Karpas-422 (cell line): ENCODE data around the gene HES4. TPM values are rescaled to one million over a fixed set of nuclear protein-coding genes. Genes with fewer than 3 reads are reported as not detected.
A peak's percentile ranks its signal among the peaks of the same experiment; 100 is the strongest.
"Not testable (repeated sequence)": the region's sequence is repeated elsewhere in the genome, so short reads cannot be mapped to it uniquely, and the experiment has no call there.

Experiments used
- DNase-seq: peaks from one replicate; pipeline ENCODE4 v3.0.0-alpha.2; 2015
- H2AFZ ChIP-seq: fragments of 200-600 bp; sonication (generic); 2 replicates; pipeline ENCODE4 v1.6.1; 2014; ENCODE audit warnings: antibody characterized with exemption, low read length, mixed read lengths
- H3K27ac ChIP-seq: fragments of 200-600 bp; sonication (generic); 2 replicates; pipeline ENCODE4 v1.5.1; 2014; ENCODE audit warnings: mild to moderate bottlenecking, low read length, moderate library complexity
- H3K27me3 ChIP-seq: fragments of 200-600 bp; sonication (generic); 2 replicates; pipeline ENCODE4 v1.6.1; 2014; ENCODE audit warnings: low read length, mixed read lengths
- H3K36me3 ChIP-seq: fragments of 200-600 bp; sonication (generic); 2 replicates; pipeline ENCODE4 v1.6.1; 2014; ENCODE audit warnings: low read length, mixed read lengths; ENCODE audit not compliant: insufficient read depth
- H3K4me1 ChIP-seq: fragments of 200-600 bp; sonication (generic); 2 replicates; pipeline ENCODE4 v1.6.1; 2014; ENCODE audit warnings: mild to moderate bottlenecking, low read length, mixed read lengths
- H3K4me2 ChIP-seq: fragments of 200-600 bp; sonication (generic); 2 replicates; pipeline ENCODE4 v1.6.1; 2014; ENCODE audit warnings: low read length, low read depth, mild to moderate bottlenecking; ENCODE audit not compliant: poor library complexity, severe bottlenecking
- H3K4me3 ChIP-seq: fragments of 200-600 bp; sonication (generic); 2 replicates; pipeline ENCODE4 v1.5.1; 2014; ENCODE audit warnings: mild to moderate bottlenecking, antibody characterized with exemption, low read length, mixed read lengths
- H3K79me2 ChIP-seq: fragments of 200-600 bp; sonication (generic); 2 replicates; pipeline ENCODE4 v1.6.1; 2014; ENCODE audit warnings: mild to moderate bottlenecking, low read length, mixed read lengths
- H3K9ac ChIP-seq: fragments of 200-600 bp; sonication (generic); 2 replicates; pipeline ENCODE4 v1.6.0; 2014; ENCODE audit warnings: low read length
- H3K9me2 ChIP-seq: fragments of 200-600 bp; sonication (generic), shearing (Covaris generic); replicated peaks from 2 replicates; pipeline ENCODE4 v1.6.0; 2014; ENCODE audit warnings: mild to moderate bottlenecking, low read length, moderate library complexity; ENCODE audit not compliant: insufficient read depth
- H3K9me3 ChIP-seq: fragments of 300-700, 200-600 bp; sonication (generic); 2 replicates; pipeline ENCODE4 v1.6.1; 2014; ENCODE audit warnings: low read length, mixed read lengths
- H4K20me1 ChIP-seq: fragments of 200-600 bp; sonication (generic); 2 replicates; pipeline ENCODE4 v1.6.1; 2014; ENCODE audit warnings: mild to moderate bottlenecking, antibody characterized with exemption, low read length, low read depth; ENCODE audit not compliant: insufficient read depth
- total RNA-seq: library from RNA; depleted of rRNA; stranded (reverse); fragments of >200 nt; shearing (Covaris generic); gene quantifications from 2 replicates; pipeline ENCODE4 v1.2.3, GENCODE V29; 2014; ENCODE audit warnings: low replicate concordance

Gene HES4
- total RNA-seq, 1 experiment from 2014 or later: not detected

DNA sequence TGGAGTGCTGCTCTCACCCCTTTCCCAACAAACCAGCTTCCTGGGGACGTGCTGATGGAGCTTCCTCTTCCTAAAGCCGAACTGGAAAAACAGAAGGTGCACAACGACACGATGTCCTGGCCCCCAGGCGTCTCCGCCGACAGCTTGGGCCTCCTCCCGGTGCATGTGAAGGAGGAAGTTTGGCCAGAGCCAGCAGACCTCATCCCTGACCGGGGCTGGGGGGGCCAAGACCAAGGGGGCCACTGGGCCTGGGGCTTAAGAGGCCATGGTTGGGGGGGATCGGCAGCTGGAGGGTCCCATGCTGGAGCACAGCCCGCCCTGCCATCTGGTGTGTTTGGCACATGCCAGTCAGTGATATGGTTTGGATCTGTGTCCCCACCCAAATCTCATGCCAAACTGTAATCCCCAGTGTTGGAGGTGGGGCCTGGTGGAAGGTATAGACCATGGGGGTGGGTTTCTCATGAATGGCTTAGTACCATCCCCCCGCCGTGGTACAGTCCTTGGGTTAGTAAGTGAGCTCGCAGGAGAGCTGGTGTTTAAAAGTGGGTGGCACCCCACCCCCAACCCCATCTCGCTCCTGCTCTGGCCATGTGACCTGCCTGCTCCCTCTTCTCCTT lies 6.4 kb downstream of the HES4 start:
- no peak overlapping the region for H2AFZ ChIP-seq
- H3K4me3 ChIP-seq: no peak overlapping the region
- H3K36me3 ChIP-seq: no peaks in the 10 kb centered on the region
- H3K9ac ChIP-seq: no peak overlapping the region
- H3K27ac ChIP-seq: no peak overlapping the region
- no peak for DNase-seq
- no peaks in the 10 kb centered on the region for H3K9me3 ChIP-seq
- no peak overlapping the region for H3K4me2 ChIP-seq
- no peaks in the 10 kb centered on the region for H3K27me3 ChIP-seq
- no peaks in the 10 kb centered on the region for H3K9me2 ChIP-seq
- no peaks in the 10 kb centered on the region for H3K79me2 ChIP-seq
- H3K4me1 ChIP-seq: no peaks in the 10 kb centered on the region
- H4K20me1 ChIP-seq: no peaks in the 10 kb centered on the region

GRCh38 chr1:992362-992761 lies 7.5 kb downstream of the HES4 start:
- H3K9me3 ChIP-seq: no peaks in the 10 kb centered on the region
- no peaks in the 10 kb centered on the region for H3K27me3 ChIP-seq
- H3K4me3 ChIP-seq: no peak overlapping the region
- H3K79me2 ChIP-seq: no peaks in the 10 kb centered on the region
- H3K9ac ChIP-seq: no peak overlapping the region
- DNase-seq: no peak
- H2AFZ ChIP-seq: no peak overlapping the region
- no peaks in the 10 kb centered on the region for H3K4me1 ChIP-seq
- H3K4me2 ChIP-seq: no peak overlapping the region
- no peaks in the 10 kb centered on the region for H3K9me2 ChIP-seq
- no peaks in the 10 kb centered on the region for H4K20me1 ChIP-seq
- no peaks in the 10 kb centered on the region for H3K36me3 ChIP-seq
- H3K27ac ChIP-seq: no peak overlapping the region

GRCh38 chr1:991895-992294 lies 8.0 kb downstream of the HES4 start:
- Histone ChIP-seq H3K4me2 (no peak overlapping the region), H3K4me3 (no peak overlapping the region), H2AFZ (no peak overlapping the region), H3K27ac (no peak overlapping the region), H3K9ac (no peak overlapping the region), H4K20me1 (no peaks in the 10 kb centered on the region), H3K79me2 (no peaks in the 10 kb centered on the region), H3K4me1 (no peaks in the 10 kb centered on the region), H3K36me3 (no peaks in the 10 kb centered on the region), H3K9me2 (no peaks in the 10 kb centered on the region), H3K9me3 (no peaks in the 10 kb centered on the region), H3K27me3 (no peaks in the 10 kb centered on the region)
- DNase-seq: no peak

GRCh38 chr1:991275-991674 lies 8.6 kb downstream of the HES4 start:
- H3K27me3 ChIP-seq, H3K9ac ChIP-seq, H3K9me2 ChIP-seq: not testable (repeated sequence)

GRCh38 chr1:988061-988460 lies 11.8 kb downstream of the HES4 start:
- H3K36me3 ChIP-seq, H3K79me2 ChIP-seq, H3K4me1 ChIP-seq, H3K9me3 ChIP-seq, H4K20me1 ChIP-seq, DNase-seq, H3K27ac ChIP-seq, H3K4me2 ChIP-seq, H3K4me3 ChIP-seq, H3K9me2 ChIP-seq, H3K27me3 ChIP-seq, H3K9ac ChIP-seq, H2AFZ ChIP-seq: not testable (repeated sequence)

More at GRCh38 chr1:991275-991674, 8.6 kb downstream of the HES4 start:
- H3K9me3 ChIP-seq, H3K4me1 ChIP-seq, H3K27ac ChIP-seq, H4K20me1 ChIP-seq, DNase-seq, H3K4me2 ChIP-seq, H3K4me3 ChIP-seq, H2AFZ ChIP-seq, H3K36me3 ChIP-seq, H3K79me2 ChIP-seq: not testable (repeated sequence)

GRCh38 chr1:985126-985525 lies 14.8 kb downstream of the HES4 start:
- no peaks in the 10 kb centered on the region for H3K36me3 ChIP-seq
- H3K9ac ChIP-seq: no peak overlapping the region
- no peaks in the 10 kb centered on the region for H4K20me1 ChIP-seq
- H3K4me1 ChIP-seq: no peaks in the 10 kb centered on the region
- H3K9me2 ChIP-seq: no peaks in the 10 kb centered on the region
- no peak overlapping the region for H3K4me2 ChIP-seq
- no peak overlapping the region for H2AFZ ChIP-seq
- H3K79me2 ChIP-seq: no peaks in the 10 kb centered on the region
- no peak overlapping the region for H3K4me3 ChIP-seq
- no peak overlapping the region for H3K27ac ChIP-seq
- no peaks in the 10 kb centered on the region for H3K27me3 ChIP-seq
- H3K9me3 ChIP-seq: no peaks in the 10 kb centered on the region
- no peak for DNase-seq

- H3K9me3 ChIP-seq: no peaks in the 10 kb centered on the region
- no peaks in the 10 kb centered on the region for H3K79me2 ChIP-seq
- no peak overlapping the region for H3K27ac ChIP-seq
- H2AFZ ChIP-seq: no peak overlapping the region
- no peak overlapping the region for H3K4me3 ChIP-seq
- no peaks in the 10 kb centered on the region for H3K36me3 ChIP-seq
- no peaks in the 10 kb centered on the region for H3K4me1 ChIP-seq
- no peak overlapping the region for H3K9ac ChIP-seq
- no peaks in the 10 kb centered on the region for H3K9me2 ChIP-seq
- no peak for DNase-seq
- no peaks in the 10 kb centered on the region for H3K27me3 ChIP-seq
- no peak overlapping the region for H3K4me2 ChIP-seq
- H4K20me1 ChIP-seq: no peaks in the 10 kb centered on the region
These were observed 15.5 kb downstream of the HES4 start for GRCh38 chr1:984476-984814.

DNA sequence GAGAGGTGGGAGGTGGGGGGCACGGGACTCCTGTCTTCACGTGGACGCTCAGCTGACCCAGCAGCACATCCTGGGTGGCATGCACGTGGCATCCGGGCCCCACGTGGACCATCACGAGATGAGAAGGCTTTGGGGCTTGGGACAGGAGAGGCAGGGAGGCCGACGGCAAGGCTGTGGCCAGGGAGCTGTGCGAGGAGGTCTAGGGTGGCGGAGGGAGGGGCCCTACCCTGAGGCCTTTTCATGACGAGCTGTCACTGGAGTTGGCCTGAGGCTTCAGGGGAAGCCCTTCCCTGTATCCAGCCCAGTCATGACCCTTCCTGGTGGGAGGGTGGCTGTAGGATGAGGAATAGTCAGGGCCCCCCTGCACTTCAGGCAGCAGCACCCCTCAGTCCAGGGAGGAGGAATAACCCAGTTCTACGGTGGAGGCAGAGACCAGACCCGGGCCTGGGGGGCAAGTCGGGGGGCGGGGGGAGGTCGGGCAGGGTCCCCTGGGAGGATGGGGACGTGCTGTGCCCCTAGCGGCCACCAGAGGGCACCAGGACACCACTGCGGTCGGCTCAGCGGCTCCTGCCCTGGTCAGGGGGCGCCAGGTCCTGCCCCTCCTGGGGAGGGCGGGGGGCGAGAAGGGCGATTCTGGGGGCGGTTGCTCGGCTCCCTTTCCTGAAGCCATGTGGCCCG lies 16.0 kb downstream of the HES4 start:
- H2AFZ ChIP-seq: no peak overlapping the region
- H4K20me1 ChIP-seq: no peaks in the 10 kb centered on the region
- peak; percentile 70 for DNase-seq
- no peaks in the 10 kb centered on the region for H3K79me2 ChIP-seq
- no peak overlapping the region for H3K4me3 ChIP-seq
- H3K36me3 ChIP-seq: no peaks in the 10 kb centered on the region
- H3K27me3 ChIP-seq: no peaks in the 10 kb centered on the region
- no peak overlapping the region for H3K27ac ChIP-seq
- H3K4me1 ChIP-seq: no peaks in the 10 kb centered on the region
- H3K9ac ChIP-seq: no peak overlapping the region
- H3K4me2 ChIP-seq: no peak overlapping the region
- H3K9me3 ChIP-seq: no peaks in the 10 kb centered on the region
- H3K9me2 ChIP-seq: no peaks in the 10 kb centered on the region
